Brain microvascular endothelial cell (primary cell): ENCODE measurements around the gene CLEC16A.
A peak's percentile ranks its signal among the peaks of the same experiment; 100 is the strongest.

Experiments used
- DNase-seq: peaks from one replicate; pipeline ENCODE4 v3.0.0-alpha.2; 2020
- H3K27ac ChIP-seq: fragments of 250-450 bp; sonication (Bioruptor Pico); 2 replicates; pipeline ENCODE4 v1.5.1; 2020; ENCODE audit warnings: mild to moderate bottlenecking, moderate library complexity
- H3K27me3 ChIP-seq: fragments of 250-450 bp; sonication (Bioruptor Pico); replicated peaks from 2 replicates; pipeline ENCODE4 v1.5.1; 2020; ENCODE audit warnings: mild to moderate bottlenecking
- H3K36me3 ChIP-seq: fragments of 250-450 bp; sonication (Bioruptor Pico); replicated peaks from 2 replicates; pipeline ENCODE4 v1.5.1; 2020; ENCODE audit warnings: mild to moderate bottlenecking
- H3K4me3 ChIP-seq: 2 replicates; pipeline ENCODE4 v1.5.1; 2011; ENCODE audit warnings: low read depth, mild to moderate bottlenecking, control low read depth, low read length, moderate library complexity
- in situ Hi-C: cut with HindIII; loops from 2 replicates; pipeline ENCODE4 v1.10.0; 2017; ENCODE audit warnings: low sequenced_read_pairs, low pct_ligation_motif_present
- TF ChIP-seq, protein P1 (sequence below): IDR thresholded peaks from 2 replicates; pipeline ENCODE4 v1.5.1; 2011; ENCODE audit warnings: low read depth, mild to moderate bottlenecking, moderate library complexity, low read length, control low read depth, inconsistent platforms; ENCODE audit errors: missing control alignments

The CLEC16A gene

DNA sequence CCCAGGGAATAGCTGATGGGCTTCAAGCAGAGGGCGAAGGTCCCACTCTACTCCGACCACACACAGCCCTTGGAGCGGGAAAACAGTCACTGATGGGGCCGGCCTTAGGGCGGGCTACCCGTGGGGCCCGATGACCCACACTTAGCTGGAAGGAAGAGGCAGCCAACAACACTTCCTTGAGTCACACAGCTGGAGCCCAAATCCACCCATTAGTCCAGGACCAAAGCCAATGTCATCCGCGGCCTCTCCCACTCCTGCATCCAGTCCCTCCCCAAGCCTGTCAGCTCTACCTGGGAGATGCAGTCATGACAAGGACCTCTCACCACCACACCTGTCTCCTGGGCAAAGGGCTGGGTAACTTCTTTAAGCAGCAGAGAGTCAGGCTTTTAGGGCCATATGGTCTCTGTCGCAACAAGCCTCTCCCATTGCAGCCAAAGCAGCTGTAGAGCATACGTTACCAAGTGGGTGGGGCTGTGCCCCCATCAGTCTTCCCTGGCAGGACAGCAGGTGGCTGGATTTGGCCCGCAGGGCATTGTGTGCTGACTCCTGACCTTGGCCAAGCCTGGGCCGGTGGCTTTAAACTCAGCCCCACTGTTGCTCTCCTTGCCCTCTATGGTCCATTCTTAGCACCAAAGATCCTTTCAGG lies 200.9 kb downstream of the CLEC16A start:
- Histone ChIP-seq H3K4me3 (no peak overlapping the region), H3K36me3 (no peaks in the 10 kb centered on the region), H3K27ac (no peak overlapping the region), H3K27me3 (no peaks in the 10 kb centered on the region)
- DNase-seq = no peak
- TF ChIP-seq, protein P1, sequence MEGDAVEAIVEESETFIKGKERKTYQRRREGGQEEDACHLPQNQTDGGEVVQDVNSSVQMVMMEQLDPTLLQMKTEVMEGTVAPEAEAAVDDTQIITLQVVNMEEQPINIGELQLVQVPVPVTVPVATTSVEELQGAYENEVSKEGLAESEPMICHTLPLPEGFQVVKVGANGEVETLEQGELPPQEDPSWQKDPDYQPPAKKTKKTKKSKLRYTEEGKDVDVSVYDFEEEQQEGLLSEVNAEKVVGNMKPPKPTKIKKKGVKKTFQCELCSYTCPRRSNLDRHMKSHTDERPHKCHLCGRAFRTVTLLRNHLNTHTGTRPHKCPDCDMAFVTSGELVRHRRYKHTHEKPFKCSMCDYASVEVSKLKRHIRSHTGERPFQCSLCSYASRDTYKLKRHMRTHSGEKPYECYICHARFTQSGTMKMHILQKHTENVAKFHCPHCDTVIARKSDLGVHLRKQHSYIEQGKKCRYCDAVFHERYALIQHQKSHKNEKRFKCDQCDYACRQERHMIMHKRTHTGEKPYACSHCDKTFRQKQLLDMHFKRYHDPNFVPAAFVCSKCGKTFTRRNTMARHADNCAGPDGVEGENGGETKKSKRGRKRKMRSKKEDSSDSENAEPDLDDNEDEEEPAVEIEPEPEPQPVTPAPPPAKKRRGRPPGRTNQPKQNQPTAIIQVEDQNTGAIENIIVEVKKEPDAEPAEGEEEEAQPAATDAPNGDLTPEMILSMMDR = no peak
- in situ Hi-C loops = no loop called here

DNA sequence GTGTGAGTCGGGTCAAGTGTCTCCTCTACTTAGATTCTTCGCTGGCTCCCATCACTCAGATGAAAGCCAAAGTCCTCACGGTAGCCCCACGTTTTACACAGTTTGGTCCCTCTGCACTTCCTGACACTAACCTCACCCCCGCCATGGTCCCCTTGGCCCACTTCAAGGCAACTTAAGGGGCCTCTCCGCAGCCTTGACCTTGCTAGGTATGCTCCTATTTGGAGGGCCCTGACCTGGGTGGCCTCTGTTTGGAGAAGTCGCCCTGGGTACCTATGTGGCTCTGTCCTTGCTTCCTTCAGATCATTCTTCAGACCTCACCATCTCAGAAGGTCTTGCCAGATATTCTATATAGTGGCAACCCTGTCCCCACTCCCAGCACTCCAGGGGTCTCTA lies 201.5 kb downstream of the CLEC16A start:
- Histone ChIP-seq H3K36me3 (no peaks in the 10 kb centered on the region), H3K27ac (no peak overlapping the region), H3K4me3 (no peak overlapping the region), H3K27me3 (no peaks in the 10 kb centered on the region)
- in situ Hi-C loops = no loop called here
- TF ChIP-seq, protein P1 = no peak
- DNase-seq = no peak

DNA sequence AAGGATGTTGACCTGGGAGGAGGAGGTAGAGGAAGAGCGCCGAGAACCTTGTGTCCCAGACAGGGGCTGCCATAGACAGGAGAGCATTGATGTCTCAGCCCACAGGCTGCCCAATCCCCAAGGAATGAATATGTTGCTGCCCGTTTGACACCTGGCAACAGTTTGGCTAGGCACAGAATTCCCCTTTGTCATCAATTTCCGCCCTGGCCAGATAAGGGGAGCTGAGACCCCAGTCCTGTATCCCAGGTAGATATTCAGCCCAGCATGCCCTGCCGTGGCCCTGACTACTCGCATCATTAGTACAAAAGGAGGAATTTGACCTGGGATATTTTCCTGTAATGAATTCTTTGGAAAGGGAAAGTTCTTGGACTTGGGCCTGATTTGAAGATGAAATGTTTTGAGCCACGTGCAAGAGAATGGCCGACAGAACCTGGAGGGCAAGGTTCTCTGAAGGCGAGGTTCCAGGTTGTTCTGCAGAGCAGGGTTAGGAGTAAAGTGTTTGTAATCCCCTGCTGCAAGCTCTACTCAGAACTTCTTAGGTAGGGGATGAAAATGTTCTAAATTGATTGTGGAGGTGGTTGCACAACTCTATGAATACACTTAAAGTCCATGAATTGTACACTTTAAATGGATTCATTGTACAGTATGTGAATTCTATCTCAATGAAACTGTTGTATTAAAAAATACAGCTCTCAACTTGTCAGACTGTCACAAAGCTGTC lies 202.8 kb downstream of the CLEC16A start:
- Histone ChIP-seq H3K27ac (no peak overlapping the region), H3K4me3 (no peak overlapping the region), H3K36me3 (no peaks in the 10 kb centered on the region), H3K27me3 (no peaks in the 10 kb centered on the region)
- TF ChIP-seq, protein P1 = no peak
- in situ Hi-C loops = no loop called here
- no peak for DNase-seq

GRCh38 chr16:11147754-11148444 lies 203.5 kb downstream of the CLEC16A start:
- no peak overlapping the region for H3K4me3 ChIP-seq
- no peak overlapping the region for H3K27ac ChIP-seq
- TF ChIP-seq, protein P1 = no peak
- no peaks in the 10 kb centered on the region for H3K36me3 ChIP-seq
- H3K27me3 ChIP-seq = no peaks in the 10 kb centered on the region
- no peak for DNase-seq
- in situ Hi-C loops = no loop called here

- Histone ChIP-seq H3K4me3 (no peak overlapping the region), H3K36me3 (no peaks in the 10 kb centered on the region), H3K27me3 (no peaks in the 10 kb centered on the region), H3K27ac (no peak overlapping the region)
- peak; percentile 12 for DNase-seq
- TF ChIP-seq, protein P1 = no peak
- in situ Hi-C loops = no loop called here
Measured at GRCh38 chr16:11149011-11149616, 204.8 kb downstream of the CLEC16A start.
